NCI-H128 (cell line): Measurements from ENCODE around the gene LTF.
"Not testable (repeated sequence)": the region's sequence is repeated elsewhere in the genome, so short reads cannot be mapped to it uniquely, and the experiment has no call there.

Experiments
- DNase-seq: peaks from one replicate; lab custom pipeline; 2025; ENCODE audit not compliant: unreplicated experiment; lab: John Stamatoyannopoulos, UW

The LTF gene

DNA sequence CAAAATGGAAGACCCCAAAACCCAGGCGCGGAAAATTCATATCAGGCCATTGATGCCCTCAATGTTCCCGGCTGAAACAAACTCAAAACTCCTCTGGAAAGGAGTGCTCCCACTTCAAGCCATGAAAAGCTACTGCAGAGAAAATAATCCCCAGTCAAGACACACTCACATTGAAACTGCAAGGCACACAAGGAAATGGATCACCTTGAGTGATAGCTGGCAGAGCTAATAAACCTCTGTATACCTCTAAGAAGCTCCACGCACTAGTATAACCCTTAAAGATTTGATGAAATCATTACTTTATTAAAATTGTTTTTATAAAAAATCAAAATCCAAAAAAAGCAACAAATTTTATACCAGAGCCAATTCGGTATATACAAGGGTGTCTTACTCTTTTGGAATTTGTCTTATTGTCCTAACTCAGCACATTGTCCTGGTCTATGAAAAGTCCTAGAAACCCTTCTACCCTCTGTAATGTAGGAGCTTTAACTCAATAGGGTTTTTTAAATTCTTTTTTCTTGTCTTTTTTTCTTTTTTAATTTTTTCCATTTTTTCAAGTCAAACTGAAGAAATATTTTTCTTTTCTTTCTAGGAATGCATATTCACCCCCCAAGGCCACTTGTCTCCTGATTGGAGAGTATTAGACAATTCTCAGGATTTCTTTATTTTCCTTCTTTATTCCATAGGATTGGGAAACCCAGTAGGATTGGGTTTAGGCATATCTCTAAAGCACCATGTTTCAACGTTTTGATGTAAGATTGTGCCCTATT is 66.3 kb downstream of the LTF start:
- DNase-seq: no peak

- no peak for DNase-seq
Measured at GRCh38 chr3:46397111-46397510, 67.6 kb downstream of the LTF start.

- DNase-seq: no peak
Measured at GRCh38 chr3:46395766-46396530, 68.8 kb downstream of the LTF start.

GRCh38 chr3:46395210-46395661 is 69.5 kb downstream of the LTF start:
- no peak for DNase-seq

DNA sequence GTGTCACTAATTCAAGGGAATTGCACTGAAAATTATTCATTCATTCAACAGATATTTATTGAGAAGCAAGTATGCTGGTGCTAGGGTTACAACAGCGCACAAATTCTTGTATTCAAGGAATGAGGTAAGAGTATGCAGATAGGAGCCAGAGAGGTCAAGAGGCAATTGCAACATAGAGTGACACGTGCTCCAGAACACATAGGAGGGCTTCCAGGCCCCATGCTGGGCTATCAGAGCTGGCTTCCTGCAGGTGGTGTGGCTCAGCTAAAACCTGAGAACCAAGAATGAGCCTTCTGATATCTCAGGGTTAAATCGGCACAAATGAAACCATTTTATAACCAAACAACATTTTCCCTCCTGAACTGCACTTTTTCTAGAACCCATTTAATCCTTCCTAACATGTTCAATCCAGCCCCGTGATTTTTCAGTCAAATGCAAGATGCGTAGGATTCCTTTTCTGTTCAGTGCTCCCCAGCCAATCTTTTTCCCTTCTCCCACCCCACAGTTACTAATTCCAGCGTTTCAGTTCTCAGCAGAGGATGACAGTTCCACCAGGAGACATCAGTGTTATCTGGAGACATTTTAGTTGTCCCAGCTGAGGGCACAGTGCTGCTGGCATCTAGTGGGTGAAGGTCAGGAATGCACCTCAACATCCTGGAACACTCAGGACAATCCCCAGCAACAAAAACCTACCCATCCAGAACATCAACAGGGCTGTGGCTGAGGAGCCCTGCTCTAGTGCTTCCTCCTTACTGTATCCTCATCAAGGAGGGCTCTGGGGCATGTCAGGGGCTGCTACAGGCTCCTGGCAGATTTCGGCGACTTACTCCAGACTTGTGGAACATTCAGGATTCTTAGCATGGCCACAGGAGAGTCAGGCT is 70.9 kb downstream of the LTF start:
- no peak for DNase-seq

DNA sequence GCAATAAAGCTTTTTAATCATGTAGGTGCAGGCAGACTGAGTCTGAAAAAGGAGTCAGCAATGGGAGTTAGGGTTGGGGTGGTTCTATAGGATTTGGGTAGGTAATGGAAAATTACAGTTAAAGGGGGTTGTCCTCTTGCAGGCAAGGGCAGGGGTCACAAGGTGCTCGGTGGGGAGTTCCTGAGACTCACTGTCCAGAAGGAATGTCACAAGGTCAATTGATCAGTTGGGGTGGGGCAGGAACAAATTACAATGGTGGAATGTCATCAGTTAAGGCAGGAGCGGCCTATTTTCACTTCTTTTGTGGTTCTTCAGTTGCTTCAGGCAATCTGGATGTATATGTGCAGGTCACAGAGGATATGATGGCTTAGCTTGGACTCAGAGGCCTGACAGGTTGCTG is 71.7 kb downstream of the LTF start:
- DNase-seq: no peak

- DNase-seq: not testable (repeated sequence)
Measured at GRCh38 chr3:46391526-46391925, 73.2 kb downstream of the LTF start.

DNA sequence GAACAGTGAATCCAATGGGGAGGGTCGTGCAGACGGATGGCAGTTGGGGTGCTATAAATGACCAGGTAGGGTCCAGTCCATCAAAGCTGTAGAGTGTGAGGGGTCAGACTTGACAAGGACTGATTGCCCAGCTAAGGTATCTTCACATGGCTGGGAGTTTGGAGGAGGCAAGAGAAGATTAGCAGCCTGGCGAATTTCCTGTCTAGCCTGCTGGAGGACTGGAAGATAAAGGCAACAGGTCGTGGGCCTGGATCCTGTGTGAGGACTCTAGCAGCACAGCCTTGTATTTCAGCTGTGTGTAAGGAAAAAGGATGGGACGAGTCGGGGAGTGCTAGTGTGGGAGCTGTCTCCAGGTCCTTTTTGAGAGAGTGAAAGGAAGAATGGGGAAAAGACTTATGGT is 75.4 kb downstream of the LTF start:
- no peak for DNase-seq

GRCh38 chr3:46388847-46389246 is 75.9 kb downstream of the LTF start:
- DNase-seq: not testable (repeated sequence)

- DNase-seq: no peak
Measured at GRCh38 chr3:46386205-46386604, 78.5 kb downstream of the LTF start.
